HG02884 (cell line): ENCODE measurements around the gene QKI.
"Not testable (repeated sequence)": the region's sequence is repeated elsewhere in the genome, so short reads cannot be mapped to it uniquely, and the experiment has no call there.

Experiments used
- ATAC-seq: cut with Tn5 transposase; IDR thresholded peaks from one replicate; pipeline ENCODE4 v1.9.1; 2021; ENCODE audit warnings: mild to moderate bottlenecking, moderate library complexity; ENCODE audit not compliant: unreplicated experiment

Gene QKI

DNA sequence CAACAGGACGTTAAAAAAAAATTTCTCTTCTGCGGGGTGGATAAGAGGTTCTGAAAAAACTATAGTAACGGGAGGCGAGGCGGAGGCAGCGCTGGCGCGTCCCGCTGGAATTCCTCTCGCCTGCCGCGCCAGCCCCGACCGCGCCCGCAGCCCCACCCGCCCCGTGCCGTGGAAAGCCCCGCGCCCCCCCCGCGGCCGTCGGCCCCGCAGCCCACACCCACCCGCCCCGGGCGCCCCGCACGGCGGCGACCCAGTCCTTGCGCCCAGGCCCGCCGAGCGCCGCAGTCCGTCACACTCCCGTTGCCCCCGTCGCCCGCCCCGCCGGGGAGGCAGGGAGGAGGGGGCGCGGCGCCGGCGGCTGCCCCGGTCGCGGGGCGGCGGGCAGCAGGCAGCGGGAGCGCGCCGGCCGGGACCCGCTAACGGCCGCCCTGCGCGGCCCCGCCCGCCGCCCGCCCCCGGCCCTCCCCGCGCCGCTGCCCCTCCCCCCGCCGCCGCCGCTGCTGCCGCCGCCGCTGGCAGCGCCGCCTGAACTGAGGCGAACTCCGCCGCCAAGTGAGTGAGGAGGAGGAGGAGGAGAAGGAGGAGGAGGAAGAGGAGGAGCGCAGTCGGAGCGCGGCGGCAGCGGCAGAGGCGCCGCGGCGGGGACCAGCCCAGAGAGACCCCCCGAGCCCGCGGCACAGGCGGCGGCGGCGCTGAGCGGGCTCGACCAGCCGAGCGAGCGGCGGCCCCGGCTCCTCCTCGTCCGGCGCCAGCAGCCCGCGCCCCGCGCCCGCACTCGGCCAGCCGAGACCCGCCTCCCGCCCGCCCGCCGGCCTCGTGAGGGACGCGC, at the start of gene QKI:
Gene QKI (plus strand): TSS at position 602 of the 829 bp plus-strand sequence. CDS start 476 bp downstream, outside the sequence.
- ATAC-seq: peak; percentile 34

- no peak for ATAC-seq
Observed at GRCh38 chr6:163366288-163366687, 48.2 kb upstream of the QKI start.

DNA sequence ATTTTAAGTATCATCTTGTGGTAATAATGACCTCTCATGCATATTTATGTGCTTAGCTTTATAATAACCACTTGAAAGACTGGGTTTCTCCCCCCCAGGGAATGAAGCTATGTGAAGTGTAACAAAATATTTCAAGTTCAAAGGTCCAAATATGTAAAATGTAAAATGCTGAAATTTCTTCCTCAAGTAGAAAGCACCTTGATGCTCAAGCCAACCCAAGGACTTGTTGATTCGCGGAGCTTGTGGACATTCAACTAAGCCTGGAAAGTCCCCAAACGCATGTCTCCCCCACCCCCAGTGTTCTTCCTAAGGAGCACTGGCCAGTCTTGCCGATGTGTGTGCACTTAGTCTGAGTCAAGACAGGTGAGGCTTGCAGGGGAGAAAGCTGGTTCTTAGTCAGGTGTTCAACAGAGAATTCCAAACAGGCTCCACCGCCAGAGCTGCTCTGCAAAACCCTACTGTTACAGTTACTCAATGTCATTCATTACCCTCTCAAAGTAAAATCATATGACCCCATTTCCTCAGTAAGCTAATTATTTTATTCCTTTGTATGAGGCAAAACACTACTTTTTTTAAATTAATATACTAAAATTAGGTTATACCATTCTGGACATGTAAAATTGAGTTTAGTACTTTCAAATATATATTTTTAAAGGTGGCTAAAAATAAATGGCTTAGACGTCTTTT, 46.9 kb upstream of the QKI start:
- no peak for ATAC-seq

GRCh38 chr6:163369141-163369540, 45.4 kb upstream of the QKI start:
- ATAC-seq: no peak

DNA sequence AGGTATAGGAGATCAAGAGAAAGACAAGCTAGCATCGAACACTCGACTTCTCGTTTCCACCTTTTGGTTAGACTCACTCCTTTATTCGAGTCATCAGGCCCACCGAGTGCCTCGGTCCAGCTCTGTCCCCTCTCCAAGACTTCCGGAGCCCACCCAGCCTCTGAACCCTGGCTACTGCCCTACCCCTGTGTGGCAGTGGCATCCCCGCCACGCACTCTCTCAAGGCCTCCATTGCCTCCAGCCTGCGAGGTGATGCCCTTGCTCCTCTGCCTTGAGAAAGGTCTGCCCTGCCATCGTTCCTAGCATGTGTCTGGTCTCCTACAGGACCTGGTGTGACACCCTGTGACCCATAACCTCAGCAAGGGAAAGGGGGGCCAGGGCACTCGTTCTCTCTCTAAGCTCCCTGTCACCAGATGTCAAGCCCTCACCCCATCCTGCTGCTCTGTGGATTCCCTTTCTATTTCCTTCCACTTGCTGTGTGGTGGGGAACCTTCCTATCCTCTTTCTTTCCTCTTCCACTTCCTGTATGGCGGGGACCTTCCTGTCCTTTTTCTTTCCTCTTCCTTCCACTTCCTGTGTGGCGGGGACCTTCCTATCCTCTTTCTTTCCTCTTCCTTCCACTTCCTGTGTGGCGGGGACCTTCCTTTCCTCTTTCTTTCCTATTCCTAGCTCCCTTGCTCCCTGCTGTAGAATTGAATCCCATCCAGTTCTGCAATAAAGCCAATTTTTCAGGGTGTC, 44.7 kb upstream of the QKI start:
- no peak for ATAC-seq

GRCh38 chr6:163370464-163371117, 43.9 kb upstream of the QKI start:
- ATAC-seq: no peak

DNA sequence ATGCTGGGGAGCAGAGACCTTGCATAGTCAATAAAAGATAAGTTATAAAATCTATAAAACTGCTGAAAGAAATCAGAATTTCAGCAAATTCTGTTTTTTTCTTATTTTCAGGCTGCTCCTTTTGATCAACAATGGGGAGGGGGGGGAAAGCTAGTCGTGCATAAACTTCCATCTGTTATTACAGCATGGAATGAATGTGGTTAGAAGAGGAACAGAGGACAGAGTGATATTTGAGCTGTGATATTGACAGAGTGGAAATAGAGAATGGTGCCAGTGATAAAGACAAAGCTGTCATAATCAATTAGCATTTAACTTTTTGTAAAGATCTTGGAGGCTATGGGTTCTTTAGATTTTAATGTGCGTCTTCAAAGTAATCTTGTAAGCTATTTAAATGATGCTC, 43.4 kb upstream of the QKI start:
- no peak for ATAC-seq

GRCh38 chr6:163373240-163373639, 41.3 kb upstream of the QKI start:
- no peak for ATAC-seq

DNA sequence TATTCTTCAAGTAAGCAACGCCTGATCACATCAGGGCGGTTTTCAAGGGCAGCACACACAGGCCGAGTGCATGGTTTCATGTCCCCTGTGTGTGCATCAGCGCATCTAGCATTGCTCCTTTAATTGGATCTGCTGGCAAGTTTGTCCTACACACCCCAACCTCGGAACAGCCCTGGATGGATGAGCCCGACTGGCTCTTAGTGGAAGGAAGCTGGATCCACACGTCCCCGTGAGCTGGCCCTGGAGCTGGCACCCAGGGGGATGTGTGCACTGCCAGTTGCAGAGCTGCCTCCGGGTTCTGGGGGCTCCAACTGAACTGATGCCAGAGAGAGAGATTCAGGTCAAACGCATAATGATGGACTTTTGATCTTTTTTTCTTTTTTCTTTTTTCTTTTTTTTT, 39.2 kb upstream of the QKI start:
- ATAC-seq: no peak

GRCh38 chr6:163376187-163376586, 38.3 kb upstream of the QKI start:
- no peak for ATAC-seq

- ATAC-seq: no peak
Observed at GRCh38 chr6:163377561-163377960, 37.0 kb upstream of the QKI start.

DNA sequence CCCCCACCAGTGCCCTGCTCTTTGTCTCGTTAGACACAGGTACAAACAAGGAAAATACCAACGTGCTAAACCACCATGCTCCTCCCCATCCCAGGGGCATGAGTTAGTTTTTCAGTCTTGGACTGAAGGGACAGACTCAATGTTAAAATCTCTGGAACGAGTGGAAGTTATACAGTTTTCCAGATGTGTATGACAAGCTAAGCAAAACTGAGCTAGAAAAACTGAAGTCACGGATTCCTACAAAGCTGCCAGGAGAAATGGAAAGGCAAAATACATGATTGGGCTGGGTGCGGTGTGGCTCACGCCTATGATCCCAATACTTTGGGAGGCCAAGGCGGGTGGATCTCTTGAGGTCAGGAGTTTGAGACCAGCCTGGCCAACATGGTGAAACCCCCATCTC, 34.3 kb upstream of the QKI start:
- ATAC-seq: no peak

- ATAC-seq: no peak
Observed at GRCh38 chr6:163381118-163381756, 33.3 kb upstream of the QKI start.

GRCh38 chr6:163383396-163383795, 31.1 kb upstream of the QKI start:
- ATAC-seq: not testable (repeated sequence)

DNA sequence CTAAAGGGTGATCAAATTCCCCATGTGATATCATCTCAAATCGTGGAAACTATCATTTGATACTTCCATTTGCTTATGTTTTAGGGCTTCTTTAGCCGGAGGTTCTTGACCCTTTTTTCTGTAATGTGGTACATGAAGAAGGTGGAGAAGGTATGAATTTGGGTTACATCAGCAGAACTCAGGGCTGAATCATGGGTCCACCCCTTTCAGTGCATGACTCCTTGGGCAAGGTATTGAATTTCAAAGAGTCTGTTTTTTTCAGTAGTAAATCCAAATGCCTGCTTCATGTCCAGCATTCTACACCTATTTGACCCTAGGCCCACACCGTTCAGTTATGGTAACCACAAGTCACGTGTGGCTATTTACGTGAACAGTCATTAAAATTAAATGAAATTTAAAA, 30.6 kb upstream of the QKI start:
- no peak for ATAC-seq

GRCh38 chr6:163384510-163384909, 30.0 kb upstream of the QKI start:
- ATAC-seq: no peak

- ATAC-seq: not testable (repeated sequence)
Observed at GRCh38 chr6:163385503-163385902, 29.0 kb upstream of the QKI start.

DNA sequence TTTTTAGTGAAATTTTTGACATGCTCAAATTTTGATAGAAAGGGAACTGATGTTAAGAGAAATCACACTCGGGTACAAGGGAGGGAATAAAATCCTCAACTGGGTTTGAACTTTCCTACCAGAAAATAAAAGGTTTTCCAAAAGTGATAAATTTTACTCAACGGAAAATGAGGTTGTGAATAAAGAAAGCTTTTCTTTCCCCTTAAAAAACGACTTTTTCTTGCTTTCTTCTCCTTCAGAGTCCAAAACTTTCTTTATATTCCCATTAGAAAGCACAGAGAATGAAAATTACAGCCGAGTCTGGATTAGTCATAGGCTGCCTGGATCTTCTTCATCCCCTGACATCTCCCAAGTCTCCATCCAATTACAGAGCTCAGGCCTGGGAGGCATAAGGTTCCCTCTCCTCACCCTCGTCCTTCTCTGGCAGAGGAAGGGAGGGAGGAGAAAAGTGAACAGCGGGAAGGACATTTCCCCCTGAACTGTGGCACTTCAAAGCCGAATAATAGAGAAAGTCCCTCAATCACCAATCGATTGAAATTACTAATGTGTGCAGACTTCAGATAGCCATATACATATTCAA, 28.1 kb upstream of the QKI start:
- ATAC-seq: no peak

- ATAC-seq: no peak
Observed at GRCh38 chr6:163387317-163387716, 27.2 kb upstream of the QKI start.

GRCh38 chr6:163389354-163389753, 25.2 kb upstream of the QKI start:
- ATAC-seq: no peak
